ENCODE results near the gene MVB12B.

The MVB12B gene

DNA sequence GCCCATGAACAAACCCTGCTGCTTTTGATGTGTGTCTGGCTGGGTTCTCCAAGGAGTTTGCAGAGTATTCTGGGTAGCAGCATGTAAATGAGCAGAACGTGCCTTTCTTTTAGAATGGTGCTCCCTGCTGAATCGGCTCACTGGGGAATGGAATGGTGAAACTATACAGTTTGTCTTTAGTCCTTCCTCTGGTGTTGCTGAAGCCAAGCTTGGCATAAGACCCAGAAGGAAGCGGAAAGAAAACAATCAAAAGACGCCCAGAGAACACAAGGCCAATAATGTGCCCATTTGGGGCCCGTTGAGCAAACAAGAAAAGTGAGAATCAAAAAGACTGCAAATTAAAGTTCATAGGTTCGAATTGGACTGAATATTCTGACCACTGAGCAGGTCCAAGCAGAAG, 60.1 kb downstream of the MVB12B start:
- no peak for DNase-seq (ENCODE audit: low read depth)

DNA sequence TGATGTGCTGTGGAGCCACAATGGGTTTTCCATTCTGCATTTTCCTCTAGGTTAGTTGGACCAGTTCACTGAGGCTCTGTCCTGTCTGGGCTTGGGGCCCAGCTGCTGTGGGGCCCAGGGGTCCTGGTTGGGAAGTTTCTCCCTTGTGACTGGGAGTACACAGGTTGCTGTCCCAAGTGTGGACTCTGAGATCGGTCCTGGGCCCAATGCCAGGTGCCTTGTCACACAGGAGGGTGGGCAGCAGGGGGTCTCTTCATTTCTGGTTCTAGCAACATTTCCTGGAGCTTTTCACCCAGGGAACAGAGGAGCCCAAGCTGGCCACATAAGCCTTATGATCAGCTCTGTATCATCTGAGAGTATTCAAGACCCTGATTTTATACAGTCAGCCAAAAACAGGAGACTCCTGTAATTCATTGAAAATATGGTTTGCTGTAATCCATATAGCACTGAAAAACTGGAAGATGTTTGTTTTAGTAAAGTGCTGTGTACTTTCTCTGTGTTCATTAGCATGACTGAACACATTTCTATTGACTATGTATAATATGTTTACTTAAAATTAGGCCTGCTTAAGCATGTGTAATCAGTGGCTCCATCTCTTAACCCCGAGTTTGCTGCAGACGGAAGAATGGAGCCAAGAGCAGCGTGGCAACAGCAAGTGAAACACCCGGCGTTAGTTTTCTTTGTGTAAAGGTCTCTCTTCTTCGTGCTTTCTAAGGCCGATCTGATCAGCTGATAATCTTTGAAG, 62.5 kb downstream of the MVB12B start:
- DNase-seq (ENCODE audit: low read depth), result no peak

DNA sequence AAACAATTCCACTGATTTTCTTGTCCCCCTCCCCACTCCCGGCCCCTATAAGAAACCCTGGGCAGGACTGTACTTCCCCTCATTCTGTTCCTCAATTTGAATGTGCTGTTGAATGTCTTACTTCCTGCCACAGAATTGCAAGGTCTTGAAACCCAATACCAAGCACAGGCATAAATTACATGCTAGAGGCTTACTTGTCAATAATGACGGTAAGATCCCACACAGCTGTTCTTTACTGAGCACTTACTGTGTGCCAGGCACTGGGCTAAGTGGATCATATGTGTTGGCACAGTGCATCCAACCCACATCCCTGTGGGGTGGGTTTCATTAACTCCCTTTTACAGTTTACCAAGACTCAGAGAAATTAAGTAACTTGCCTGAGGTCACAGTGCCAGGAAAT, 63.4 kb downstream of the MVB12B start:
- DNase-seq (ENCODE audit: low read depth), result no peak

DNA sequence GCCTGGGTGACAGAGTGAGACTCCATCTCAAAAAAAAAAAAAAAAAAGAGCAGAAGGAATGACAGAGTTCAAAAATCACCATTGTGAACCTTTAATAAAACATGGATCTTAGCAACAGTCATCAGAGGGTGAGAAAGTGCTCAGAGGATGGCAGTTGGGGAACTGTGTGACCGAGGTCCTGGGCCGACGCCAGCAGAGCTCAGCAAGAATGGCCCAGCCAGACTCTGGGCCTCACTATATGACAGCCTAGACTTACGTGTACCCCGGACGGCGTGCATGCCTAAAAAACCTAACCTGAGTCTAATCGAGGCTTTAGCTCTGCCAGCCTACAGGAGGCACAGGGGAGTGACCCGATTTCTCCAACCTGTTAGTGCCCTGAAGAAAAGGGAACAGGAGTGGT, 64.3 kb downstream of the MVB12B start:
- no peak for DNase-seq (ENCODE audit: low read depth)

DNA sequence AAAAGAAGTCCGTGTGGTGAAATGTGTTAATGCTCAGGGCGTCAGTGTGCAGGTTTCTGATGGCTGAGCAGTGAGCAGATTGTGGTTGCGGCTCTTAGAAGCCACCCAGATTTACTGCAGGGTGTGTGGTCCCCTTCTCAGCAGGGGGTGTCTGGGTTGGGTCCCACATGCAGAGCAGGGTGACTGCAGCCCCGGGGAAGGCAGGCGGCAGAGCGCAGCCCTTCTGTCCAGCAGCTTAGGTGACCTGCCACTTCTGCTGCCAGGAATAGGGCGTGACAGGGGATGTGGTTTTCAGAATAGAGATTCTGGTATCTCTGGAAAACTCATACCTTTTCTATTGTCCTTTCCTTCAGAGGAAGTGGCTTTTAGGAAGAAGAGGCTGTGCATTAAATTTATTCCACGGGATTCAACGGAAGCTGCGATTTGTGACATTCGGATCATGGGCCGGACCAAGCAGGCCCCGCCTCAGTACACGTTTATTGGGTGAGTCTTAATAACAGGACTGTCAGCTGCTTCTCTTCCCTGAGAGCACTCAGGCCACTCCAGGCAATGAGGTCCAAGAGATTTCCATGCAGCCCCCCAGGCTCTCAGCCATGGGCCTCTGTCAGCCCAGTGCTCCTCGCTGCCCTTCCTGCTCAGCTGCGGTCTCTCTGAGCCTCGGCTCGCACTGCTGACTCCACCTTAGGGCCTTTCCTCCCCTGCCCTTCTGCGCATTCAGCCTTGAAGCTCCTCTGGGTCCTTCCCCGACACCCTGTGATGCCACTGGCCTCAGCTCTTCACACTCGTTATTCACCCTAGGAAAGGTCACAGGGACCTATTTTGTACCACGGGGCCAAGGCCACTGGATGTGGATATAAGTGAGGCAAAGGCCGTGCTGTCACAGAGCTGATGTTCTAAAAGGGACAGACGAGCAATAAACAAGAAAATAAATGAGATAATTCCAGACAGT, 65.4 kb downstream of the MVB12B start:
- no peak for DNase-seq (ENCODE audit: low read depth)

DNA sequence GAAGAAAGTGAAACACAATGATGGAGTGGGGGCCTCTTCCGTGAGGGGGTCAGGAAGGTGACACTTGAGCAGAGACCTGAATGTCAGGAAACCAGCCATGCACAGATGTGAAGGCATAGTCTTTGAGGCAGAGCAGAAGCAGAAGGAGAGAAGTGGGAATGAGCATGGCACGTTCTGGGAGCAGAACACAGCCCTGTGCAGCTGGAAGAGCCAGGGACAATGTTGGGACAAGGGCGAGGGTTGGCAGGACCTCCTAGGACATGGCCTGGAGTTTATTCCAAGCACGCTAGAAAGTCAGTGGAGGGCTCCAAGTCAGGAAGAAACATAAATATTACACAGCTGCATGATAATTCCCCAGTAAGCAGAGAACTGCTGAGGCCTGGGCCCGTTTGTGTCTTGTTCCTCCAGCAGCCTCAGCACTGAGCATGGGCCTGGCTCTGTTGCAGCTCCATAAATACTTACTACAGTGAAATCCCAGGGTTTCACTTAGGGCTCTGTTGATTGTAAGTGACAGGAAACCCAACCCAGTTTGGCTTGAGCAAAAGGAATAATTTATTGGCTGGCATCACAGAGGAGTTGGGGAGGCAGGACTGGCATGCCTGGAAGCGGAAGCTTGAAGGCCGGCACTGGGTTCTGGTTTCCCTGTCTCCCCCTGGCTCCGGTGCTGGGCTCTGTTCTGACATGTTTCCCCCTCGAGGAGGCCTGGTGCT, 66.2 kb downstream of the MVB12B start:
- DNase-seq (ENCODE audit: low read depth), result no peak

DNA sequence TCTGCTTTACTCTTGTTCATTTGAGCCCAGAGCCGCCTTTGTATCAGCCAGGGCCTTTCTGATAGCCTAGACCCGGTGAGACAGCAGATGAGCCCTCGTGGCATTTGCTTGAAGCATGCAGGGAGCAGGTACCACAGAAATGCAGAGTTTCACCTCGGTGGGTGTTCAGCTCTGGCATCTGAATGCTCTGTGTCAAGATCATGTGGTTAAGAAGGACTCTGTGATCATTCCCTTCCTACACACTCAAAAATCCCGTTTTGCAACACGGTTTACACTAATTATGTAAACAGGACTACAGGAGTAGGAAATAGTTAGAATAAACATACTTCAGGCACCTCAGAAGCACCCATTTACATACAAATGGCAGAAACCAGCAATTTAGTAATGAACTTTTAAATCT, 67.2 kb downstream of the MVB12B start:
- no peak for DNase-seq (ENCODE audit: low read depth)

DNA sequence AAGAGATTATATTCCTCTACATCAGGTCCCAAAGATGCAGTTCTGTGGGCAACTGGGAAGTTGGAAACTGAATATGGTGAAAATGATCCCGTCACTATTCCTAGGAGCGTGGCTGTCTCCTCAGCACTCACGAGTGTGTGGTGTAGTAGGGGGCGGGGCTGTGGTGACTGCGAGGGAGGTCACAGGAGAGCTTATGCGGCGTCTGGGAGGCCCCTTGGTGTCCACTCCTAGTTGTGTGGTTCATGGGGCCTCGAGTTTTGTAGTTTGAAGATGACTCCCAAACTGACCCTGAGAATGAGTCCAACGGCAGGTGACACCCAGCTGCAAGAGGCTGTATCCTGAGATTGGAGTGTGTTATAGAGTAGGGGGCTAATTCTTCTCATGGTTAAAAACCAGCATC, 68.2 kb downstream of the MVB12B start:
- DNase-seq (ENCODE audit: low read depth), result no peak

DNA sequence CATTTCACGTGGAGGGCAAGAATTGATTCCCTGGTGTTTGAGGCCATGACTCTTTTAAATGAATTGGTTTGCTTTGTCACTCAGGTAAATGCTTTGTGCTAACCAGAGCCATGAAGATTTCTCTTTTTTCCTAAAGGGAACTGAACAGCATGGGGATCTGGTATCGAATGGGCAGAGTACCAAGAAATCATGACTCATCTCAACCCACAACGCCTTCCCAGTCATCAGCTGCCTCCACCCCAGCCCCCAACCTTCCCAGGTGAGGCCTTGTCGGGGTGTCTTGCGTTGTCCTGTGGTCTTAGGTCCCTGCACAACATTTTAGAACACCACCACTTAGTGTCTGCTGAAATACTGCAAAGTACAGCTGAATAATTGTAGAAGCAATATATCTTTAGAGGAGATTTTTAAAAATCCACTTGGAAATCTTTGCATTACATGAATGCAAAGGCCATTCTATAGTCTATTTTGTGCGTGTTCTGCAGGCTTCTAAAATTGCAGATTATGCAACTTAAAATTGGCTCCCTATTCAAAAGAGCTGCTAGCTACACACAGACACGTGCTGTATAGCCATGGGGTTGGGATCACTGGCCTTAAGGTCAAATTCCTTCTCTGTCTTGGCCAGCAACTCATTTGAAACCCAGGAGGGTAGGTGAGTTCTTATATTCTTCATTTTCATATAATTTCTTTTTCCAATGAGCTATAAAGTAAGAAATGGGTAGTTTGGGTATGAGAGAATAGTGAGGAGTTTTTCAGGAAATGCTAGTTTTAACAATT, 69.0 kb downstream of the MVB12B start:
- DNase-seq (ENCODE audit: low read depth), result no peak

DNA sequence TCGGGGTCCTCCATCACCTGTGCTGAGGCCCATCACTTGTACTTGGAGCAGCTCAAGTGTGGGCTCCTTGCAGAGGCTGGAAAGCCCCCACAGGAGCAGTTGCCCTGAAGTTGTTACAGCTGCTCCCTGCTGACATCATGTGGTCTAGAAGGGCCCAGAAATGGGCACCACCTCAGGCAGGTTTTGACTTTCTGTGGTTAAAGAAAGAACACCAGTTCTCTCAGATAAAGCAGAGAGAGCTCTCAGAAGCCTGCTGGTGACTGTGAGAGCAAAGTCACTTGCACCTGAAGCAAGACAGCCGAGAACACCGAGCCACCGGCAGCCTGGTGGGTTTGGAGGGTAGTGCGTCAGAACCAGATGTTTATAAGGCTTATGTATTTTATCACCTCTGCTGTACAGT, 70.4 kb downstream of the MVB12B start:
- DNase-seq (ENCODE audit: low read depth), result peak; percentile 22

DNA sequence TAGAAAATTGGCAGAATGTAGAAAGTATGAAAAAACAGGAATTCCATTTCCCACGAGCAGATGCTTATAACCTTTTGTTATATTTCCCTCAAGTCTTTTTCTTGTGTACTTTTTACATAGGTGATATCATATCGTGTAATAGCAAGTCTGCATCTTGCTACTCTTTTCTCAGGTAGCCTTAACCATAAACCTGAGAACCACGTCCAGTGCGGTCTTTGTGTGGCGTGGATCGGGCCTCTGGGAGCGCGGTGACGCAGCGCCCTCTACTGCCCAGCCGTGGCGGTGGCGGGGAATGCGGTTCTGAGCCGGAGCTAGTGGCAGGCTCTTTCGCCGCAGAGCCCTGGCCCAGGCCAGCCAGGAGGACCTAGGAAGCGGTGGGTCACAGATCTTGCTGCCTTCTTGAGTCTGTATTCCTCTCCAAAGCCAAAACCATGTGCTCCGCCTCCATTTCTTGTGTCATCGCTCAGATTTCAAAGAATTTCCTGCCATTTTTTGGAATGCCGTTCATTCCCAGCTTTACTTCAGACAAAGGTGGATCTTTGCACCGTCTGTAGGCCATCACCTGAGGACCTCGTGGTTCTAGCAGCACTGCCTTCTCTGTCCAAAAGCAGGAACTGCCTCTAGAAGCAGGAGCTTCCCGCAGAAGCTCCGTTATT, 71.9 kb downstream of the MVB12B start:
- DNase-seq (ENCODE audit: low read depth), result peak; percentile 53

DNA sequence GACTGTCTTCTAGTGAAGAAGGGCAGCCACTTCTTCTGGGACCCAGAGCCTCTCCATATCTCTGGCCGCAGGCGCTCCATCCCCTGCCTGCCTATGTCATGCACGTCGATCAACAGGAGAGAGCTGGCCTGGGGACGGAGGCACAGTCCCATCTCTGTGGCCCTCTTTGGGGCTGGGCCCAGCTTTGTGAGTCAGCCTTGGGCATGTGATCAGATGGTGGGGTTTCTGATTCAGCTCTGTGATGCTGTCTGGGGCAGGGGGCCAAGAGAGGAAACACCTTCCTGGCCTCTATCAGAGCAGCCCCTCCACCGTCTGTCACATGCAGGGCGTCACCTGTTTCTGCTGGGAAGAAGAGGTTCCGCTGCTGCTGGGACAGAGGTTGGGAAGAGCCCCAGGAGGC, 72.6 kb downstream of the MVB12B start:
- DNase-seq (ENCODE audit: low read depth), result no peak

DNA sequence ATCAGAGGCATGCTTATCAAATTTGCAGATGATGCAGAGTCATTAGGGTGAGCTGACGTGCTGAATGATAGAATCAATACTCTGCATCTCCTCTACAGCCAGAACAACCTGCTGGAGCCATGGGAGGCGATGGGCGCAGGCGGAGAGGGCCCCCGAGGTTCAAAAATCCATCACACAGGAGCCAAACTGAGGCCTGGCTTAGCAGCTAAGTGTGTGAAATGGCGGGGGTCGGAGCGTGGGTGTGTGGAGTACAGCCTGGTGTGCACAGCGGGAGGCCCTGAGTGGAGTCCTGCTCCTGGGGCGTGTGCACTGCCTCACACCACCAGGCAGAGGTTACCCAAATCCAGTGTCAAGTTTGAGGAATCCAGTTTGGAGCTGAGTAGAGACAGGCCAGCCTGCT, 73.2 kb downstream of the MVB12B start:
- DNase-seq (ENCODE audit: low read depth), result no peak

DNA sequence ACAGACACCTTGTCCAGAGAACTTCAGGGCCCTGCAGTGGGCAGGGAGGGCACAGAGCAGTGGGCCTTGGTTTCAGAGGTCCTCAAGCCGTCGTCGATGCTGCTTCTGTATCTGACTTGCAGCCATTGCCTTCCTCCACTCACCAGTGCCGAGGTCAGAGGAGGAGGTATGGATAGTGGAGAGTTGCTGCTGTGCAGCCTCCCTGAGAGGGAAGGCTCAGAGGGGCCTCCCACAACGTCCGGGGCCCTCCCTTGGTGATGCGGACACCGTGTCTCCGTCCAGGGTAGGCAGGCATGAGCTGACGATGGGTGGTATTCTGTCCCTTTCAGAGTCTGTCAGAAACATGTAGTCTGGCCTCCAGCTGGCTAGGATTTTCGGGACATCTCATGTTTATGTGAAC, 73.9 kb downstream of the MVB12B start:
- no peak for DNase-seq (ENCODE audit: low read depth)

DNA sequence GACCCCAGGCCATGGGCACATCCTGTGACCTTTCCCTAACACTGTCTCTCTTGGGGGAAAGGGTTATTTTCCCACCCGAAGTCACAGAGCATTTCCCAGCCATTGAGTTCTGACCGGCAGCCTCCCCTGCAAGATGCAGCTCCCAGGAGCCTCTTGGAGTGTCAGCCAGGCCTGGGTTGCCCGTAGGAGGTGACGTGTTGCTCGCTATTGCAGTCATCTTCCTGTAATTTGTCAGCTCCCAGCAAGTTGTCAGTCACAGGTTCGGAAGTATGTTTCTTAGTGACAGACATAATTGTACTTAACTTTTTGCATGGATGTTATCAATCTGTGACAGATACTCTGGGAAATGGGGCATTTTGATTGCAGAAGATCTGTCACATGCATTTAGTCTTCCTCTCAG, 74.5 kb downstream of the MVB12B start:
- DNase-seq (ENCODE audit: low read depth), result no peak

DNA sequence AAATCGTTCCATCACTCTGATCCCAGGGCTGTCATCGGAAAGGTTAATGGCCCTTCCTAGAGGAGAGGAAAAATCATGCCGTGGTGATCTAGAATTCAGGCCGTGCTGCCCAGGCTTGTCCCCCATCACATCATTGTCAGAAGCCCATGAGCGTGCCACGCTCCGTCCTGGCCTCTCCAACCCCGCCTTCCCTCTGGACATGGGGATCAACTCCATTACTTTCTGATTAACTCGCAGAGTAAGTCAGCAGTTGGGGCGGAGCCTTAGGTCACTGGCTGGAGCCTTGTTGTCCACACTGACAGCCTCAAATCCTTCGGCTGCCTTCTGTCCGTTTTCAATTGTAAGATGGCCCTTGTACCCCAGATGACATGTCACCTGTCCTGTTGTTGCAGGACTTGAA, 75.0 kb downstream of the MVB12B start:
- no peak for DNase-seq (ENCODE audit: low read depth)

DNA sequence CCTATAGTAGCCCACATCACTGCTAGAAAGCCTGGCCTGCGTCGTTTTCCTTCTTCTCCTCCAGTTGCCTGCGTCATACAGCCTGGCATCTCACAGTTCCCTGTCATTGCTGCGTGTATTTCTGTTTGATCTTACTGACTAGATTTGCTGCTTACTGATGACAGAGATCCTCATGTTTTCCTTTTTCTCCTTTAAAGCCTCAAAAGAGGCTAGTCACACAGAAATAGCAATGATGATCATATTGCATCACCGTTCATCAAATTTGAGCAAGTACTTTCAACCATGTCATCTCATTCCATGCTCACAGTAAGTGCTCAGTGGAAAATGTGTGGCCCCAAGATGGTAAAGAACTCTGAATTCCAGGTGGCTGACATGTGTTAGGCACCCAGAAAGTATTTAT, 76.8 kb downstream of the MVB12B start:
- no peak for DNase-seq (ENCODE audit: low read depth)

DNA sequence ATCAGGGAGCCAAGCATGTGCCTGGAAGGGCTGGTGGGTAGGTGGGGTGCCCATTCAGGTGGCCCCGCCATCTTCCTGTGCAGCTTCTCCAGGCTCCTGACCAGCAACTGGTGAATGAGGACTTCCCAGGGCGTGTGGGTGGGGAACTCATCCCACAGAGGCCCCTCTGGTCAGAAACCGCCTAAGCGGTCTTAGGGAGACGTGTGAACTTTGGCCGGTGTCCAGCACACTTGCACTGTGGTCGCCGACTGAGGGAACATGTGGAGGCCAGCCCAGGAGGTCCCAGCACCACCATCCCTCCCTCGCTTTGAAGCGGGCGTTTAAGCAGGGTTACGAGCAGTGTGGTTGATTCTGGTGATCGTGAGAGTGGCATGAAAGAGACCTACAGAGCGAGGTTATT, 77.8 kb downstream of the MVB12B start:
- no peak for DNase-seq (ENCODE audit: low read depth)

DNA sequence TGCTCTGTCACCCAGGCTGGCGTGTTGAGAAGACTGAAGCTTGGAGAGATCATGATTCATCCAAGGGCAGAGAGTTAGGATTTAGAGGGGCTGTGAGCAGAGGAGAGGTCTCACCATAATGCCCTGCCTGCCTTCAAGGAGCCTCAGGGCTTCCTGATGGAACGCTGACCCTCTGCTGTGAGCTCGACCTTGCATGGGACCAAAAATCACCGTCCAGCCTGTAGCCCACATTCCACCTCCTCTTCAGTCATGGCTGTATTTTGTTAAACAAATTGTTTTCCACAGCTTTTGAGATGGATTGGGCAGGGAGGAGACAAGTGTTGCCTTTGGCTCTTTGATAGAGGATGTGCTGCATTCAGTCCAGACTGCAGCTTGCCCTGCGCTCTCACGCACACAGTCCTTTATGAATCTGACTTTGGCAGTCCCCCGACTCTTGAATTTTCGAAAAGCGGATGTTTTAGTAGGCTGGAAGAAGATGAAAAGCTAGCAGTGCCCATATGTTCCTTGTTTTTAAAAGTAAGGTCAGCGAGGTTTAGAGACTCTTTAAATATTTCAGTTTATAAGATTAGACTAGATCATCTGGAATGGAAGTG, 79.5 kb downstream of the MVB12B start:
- DNase-seq (ENCODE audit: low read depth), result no peak

DNA sequence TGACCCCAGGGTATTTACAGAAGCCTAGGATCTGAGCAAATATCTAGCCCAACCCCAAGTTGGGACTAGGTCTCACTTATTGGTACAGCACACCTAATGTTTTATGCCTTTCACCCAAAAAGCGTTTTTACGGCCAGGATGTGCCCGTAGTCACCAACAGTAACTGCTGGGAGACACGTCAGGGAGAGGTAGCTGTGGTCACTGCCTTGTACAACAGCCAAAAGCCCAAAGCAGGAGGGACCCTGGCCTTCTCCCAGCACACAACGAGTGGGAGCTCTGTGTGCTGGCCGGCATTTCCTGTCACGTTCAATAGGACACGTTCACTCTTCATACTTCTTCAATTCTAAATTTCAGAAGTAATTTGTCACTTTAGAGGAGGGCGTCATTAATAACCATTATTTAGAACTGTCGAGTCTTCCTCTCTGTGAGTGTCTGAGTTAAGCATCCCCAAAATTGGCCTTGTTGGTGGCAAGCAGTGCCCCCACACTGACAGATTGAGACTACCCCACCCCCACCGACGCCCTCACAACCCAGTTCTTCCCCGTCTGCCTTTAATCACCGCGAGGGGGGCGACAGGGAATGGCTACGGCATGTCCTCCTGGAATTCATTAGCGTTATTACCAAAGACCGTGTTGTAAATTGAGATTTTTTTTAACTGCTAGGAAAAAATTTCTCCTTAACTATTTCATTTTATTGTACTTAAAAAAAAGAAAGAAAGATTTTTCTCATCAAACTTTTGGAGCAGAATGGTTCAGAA, 80.7 kb downstream of the MVB12B start:
- DNase-seq (ENCODE audit: low read depth), result no peak
